ENCODE results near the gene ZNF239.

Gene ZNF239

DNA sequence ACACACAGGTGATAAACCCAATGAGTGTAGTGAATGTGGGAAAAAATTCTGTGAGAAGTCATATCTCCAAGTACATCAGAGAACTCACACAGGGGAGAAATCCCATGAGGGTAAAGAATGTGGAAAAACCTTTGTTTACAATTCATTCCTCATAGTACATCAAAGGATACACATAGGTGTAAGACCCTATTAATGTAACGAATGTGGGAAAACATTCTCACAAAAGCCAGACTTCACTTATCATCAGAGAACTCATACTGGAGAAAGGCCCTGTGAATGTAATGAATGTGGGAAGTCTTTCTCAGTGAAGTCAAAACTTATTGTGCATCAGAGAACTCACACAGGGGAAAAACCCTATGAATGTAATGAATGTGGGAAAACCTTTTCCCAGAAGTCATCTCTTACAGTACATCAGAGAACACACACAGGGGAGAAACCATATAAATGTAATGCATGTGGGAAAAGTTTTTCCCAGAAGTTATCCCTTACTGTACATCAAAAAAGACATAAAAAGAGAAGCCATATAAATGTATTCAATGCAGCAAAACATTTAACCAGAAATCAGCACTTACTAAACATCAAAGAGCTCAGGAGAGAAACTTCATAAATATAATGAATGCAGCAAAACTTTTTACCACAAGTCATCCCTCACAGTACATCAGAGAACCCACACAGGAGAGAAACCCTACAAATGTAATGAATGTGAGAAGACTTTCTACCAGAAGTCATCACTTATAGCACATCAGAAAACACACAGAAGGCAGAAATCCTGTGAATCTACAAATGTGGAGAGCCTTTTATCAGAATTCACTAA, 49.8 kb downstream of the ZNF239 start:
- TF ChIP-seq, protein P1, sequence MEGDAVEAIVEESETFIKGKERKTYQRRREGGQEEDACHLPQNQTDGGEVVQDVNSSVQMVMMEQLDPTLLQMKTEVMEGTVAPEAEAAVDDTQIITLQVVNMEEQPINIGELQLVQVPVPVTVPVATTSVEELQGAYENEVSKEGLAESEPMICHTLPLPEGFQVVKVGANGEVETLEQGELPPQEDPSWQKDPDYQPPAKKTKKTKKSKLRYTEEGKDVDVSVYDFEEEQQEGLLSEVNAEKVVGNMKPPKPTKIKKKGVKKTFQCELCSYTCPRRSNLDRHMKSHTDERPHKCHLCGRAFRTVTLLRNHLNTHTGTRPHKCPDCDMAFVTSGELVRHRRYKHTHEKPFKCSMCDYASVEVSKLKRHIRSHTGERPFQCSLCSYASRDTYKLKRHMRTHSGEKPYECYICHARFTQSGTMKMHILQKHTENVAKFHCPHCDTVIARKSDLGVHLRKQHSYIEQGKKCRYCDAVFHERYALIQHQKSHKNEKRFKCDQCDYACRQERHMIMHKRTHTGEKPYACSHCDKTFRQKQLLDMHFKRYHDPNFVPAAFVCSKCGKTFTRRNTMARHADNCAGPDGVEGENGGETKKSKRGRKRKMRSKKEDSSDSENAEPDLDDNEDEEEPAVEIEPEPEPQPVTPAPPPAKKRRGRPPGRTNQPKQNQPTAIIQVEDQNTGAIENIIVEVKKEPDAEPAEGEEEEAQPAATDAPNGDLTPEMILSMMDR (IDR thresholded peaks at IDR 0.05; ENCODE audit: low read depth, low read length, missing control alignments) = no peak
- no peak for DNase-seq (ENCODE audit: extremely low read depth, low read depth)
- H3K4me3 ChIP-seq (replicated peaks; ENCODE audit: low read depth, low read length) = no peak overlapping the region

Measured in HFF-Myc (cell line).